ENCODE data around the gene CHRND. TPM values are rescaled to one million over a fixed set of nuclear protein-coding genes. Genes with fewer than 3 reads are reported as not detected.

CHRND gene
- total RNA-seq, 4 donors from 2014 or later = not detected

DNA sequence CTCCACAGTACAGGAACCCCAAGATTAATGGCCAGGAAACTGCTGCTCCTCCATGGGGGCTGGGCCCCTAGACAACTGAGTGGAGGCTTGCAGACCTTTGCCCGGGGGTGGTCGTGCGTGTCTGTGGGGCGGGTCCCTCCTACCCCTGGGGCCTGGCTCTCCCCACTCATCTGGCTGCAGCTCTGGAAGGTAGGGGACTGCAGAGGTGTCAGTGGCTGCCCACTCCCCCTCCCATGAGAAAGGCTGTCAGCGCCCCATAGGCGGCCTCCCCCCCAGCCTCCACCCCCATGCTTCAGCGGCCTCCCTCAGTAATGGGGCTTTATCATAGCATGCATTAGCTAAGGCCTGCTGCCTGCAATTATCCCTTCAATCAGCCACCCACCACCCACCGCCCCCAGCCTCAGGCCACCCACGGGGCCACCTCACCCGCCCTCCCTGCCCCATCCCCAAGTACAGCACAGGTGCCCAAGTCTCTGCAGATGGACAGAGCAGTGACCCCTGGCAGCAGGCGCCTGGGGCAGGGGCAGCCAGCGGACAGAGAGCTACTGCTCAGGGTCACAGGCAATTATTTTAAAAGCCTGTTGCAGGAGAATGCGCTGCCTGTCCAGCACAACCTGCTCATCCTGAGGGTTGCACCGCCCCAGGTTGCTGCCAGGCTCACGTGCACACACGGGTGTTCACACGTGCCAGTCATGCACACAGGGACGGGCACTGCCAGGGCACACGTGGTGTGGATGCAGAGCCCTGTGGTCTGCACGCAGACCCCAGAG lies 29.3 kb upstream of the CHRND start:
- no peak for TF ChIP-seq POLR2A (IDR thresholded peaks at IDR 0.05)
- TF ChIP-seq, protein P1, sequence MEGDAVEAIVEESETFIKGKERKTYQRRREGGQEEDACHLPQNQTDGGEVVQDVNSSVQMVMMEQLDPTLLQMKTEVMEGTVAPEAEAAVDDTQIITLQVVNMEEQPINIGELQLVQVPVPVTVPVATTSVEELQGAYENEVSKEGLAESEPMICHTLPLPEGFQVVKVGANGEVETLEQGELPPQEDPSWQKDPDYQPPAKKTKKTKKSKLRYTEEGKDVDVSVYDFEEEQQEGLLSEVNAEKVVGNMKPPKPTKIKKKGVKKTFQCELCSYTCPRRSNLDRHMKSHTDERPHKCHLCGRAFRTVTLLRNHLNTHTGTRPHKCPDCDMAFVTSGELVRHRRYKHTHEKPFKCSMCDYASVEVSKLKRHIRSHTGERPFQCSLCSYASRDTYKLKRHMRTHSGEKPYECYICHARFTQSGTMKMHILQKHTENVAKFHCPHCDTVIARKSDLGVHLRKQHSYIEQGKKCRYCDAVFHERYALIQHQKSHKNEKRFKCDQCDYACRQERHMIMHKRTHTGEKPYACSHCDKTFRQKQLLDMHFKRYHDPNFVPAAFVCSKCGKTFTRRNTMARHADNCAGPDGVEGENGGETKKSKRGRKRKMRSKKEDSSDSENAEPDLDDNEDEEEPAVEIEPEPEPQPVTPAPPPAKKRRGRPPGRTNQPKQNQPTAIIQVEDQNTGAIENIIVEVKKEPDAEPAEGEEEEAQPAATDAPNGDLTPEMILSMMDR (IDR thresholded peaks at IDR 0.05) = no peak
- WGBS, 2 donors = 80% methylated on average over 2 of the region's 20 CpGs; no CpG with 5 or more reads in 1 of the 2 donors
- Histone ChIP-seq H3K27me3 (peaks cover 0 to 49% (median 0%) of the 10 kb centered on the region in 4 donors), H3K36me3 (no peaks in the 10 kb centered on the region), H3K4me1 (no peaks in the 10 kb centered on the region), H3K27ac (no peak overlapping the region), H3K4me3 (no peak overlapping the region), H3K9me3 (no peaks in the 10 kb centered on the region)
- intact Hi-C loops (cut with DNase I) = no loop called here
- DNase-seq = no peak

DNA sequence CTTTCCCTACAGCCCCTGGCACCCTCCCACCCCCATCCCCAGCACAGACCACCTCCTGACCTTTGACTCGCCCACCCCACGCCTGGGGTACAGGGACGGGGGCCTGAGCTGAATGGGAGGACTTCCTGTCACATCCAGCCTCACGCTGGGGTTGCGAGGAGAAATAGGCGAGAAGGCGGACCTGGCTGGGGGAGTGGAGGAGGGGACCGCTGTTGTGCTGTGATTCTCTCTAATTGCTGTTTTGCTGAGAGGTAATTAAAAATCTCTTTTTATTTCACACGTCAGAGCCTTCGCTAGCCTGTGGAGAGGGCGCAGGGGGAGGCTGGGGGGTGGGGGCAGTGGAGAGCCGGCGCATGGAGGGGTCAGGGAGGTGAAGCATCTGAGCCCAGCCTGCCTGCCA lies 28.6 kb upstream of the CHRND start:
- Histone ChIP-seq H3K4me3 (no peak overlapping the region), H3K9me3 (no peaks in the 10 kb centered on the region), H3K4me1 (peaks cover 0 to 4% (median 0%) of the 10 kb centered on the region in 3 donors), H3K36me3 (no peaks in the 10 kb centered on the region), H3K27ac (no peak overlapping the region), H3K27me3 (peaks cover 0 to 56% (median 0%) of the 10 kb centered on the region in 4 donors)
- 91% methylated on average over 6 of the region's 13 CpGs; no CpG with 5 or more reads in 1 of the 2 donors for WGBS, 2 donors
- DNase-seq = no peak
- TF ChIP-seq, protein P1 (IDR thresholded peaks at IDR 0.05) = no peak
- no peak for TF ChIP-seq POLR2A (IDR thresholded peaks at IDR 0.05)
- intact Hi-C loops (cut with DNase I) = no loop called here

DNA sequence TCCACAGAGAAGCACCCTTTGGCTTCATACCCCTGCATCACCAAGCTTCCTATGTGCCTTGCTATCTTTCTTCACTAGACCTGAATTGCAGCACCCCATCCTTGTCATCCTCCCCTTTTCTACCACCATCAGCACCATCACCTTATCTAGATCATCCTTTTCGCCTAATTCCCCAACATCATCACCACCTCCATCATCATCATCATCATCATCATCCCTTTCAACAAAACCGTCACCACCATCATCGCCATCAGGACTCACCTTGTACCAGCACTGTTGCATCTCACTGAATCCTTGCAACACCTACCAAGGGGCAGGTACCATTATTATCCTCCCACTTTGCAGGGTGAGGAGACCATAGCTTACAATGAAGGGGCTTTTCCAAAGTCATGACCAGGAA lies 27.5 kb upstream of the CHRND start:
- no peak for TF ChIP-seq POLR2A (IDR thresholded peaks at IDR 0.05)
- TF ChIP-seq, protein P1 (IDR thresholded peaks at IDR 0.05) = no peak
- no peaks in the 10 kb centered on the region for H3K9me3 ChIP-seq
- no peak for DNase-seq
- H3K4me1 ChIP-seq = peaks cover 3 to 15% (median 8%) of the 10 kb centered on the region in 3 donors
- no peak overlapping the region for H3K4me3 ChIP-seq
- no peaks in the 10 kb centered on the region for H3K36me3 ChIP-seq
- H3K27me3 ChIP-seq = peaks cover 0 to 64% (median 3%) of the 10 kb centered on the region in 4 donors
- WGBS, 2 donors = 91 to 92% methylated on average over 3 of the region's 3 CpGs
- intact Hi-C loops (cut with DNase I) = no loop called here
- no peak overlapping the region for H3K27ac ChIP-seq

DNA sequence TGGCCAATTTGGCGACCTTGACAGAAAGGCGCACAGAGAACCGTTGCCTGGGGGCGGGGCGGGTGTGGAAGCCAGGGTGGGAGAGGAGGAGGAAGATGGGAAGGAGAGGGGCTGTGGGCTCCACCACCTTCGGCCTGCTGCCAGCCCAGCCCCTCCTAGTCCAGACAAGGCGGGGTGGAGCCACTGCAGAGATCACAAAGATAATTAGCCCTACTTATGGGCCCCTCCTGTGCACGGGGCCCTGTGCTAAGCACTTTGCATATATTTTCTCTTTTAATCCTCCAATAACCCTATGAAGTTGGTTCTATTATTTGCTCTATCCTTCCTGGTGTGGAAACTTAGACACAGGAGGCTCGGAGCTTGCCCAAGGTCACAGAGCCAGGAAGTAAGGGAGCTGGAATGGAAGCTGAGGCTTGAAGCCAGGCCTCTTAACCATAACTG lies 24.6 kb upstream of the CHRND start:
- H3K9me3 ChIP-seq = no peaks in the 10 kb centered on the region
- no peak overlapping the region for H3K27ac ChIP-seq
- WGBS, 2 donors = 53 to 70% methylated on average over 4 to 5 of the region's 9 CpGs

More for the DNA sequence above, 24.6 kb upstream of the CHRND start:
- no peak for TF ChIP-seq POLR2A (IDR thresholded peaks at IDR 0.05)
- TF ChIP-seq, protein P1 (IDR thresholded peaks at IDR 0.05) = no peak
- Histone ChIP-seq H3K36me3 (no peaks in the 10 kb centered on the region), H3K4me1 (peaks cover 3 to 19% (median 10%) of the 10 kb centered on the region in 3 donors), H3K27me3 (peaks cover 0 to 93% (median 7%) of the 10 kb centered on the region in 4 donors), H3K4me3 (no peak overlapping the region)
- DNase-seq = no peak
- intact Hi-C loops (cut with DNase I) = no loop called here
